ENCODE results near the gene RAB31. TPM values are rescaled to one million over a fixed set of nuclear protein-coding genes. Genes with fewer than 3 reads are reported as not detected.
"Not testable (repeated sequence)": the region's sequence is repeated elsewhere in the genome, so short reads cannot be mapped to it uniquely, and the experiment has no call there.

The RAB31 gene
- total RNA-seq, 1 experiment from 2014 or later = 72.2 TPM

DNA sequence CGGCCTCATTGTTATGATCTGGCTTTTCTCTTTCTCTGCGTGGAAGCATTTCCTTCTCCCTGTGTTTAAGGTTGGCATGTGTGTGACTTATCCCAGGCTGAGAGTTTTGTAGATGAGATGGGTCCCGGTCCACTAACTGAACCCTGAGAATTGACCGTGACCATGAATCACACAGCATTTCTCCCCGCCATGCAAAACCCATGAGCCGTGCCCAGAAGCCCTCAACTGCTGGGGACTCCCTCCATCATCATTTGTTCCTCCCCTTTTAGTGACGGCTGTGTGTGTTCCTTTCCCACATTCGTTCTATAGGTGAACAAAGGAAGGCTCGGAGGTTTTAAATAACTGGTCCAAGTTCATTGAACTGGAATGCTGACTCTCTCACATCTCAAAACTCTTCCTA, 147.6 kb downstream of the RAB31 start:
- Histone ChIP-seq H3K4me1 (replicated peaks) (peaks cover 6% of the 10 kb centered on the region), H3K27me3 (replicated peaks) (no peaks in the 10 kb centered on the region), H3K4me3 (no peak overlapping the region), H3K27ac (no peak overlapping the region), H3K36me3 (peaks cover 29% of the 10 kb centered on the region), H3K9me3 (replicated peaks) (no peaks in the 10 kb centered on the region)
- DNase-seq (ENCODE audit: low read depth in 1 of 2, low spot score in 2 of 2) = no peak

GRCh38 chr18:9856092-9856491, 148.0 kb downstream of the RAB31 start:
- H3K9me3 ChIP-seq (replicated peaks) = no peaks in the 10 kb centered on the region
- no peaks in the 10 kb centered on the region for H3K27me3 ChIP-seq (replicated peaks)
- peaks cover 31% of the 10 kb centered on the region for H3K36me3 ChIP-seq
- H3K27ac ChIP-seq = no peak overlapping the region
- H3K4me1 ChIP-seq (replicated peaks) = peaks cover 6% of the 10 kb centered on the region
- H3K4me3 ChIP-seq = no peak overlapping the region
- no peak for DNase-seq (ENCODE audit: low read depth in 1 of 2, low spot score in 2 of 2)

- H3K4me3 ChIP-seq; H3K9me3 ChIP-seq (replicated peaks); H3K27ac ChIP-seq; DNase-seq (ENCODE audit: low read depth in 1 of 2, low spot score in 2 of 2); H3K27me3 ChIP-seq (replicated peaks); H3K4me1 ChIP-seq (replicated peaks): not testable (repeated sequence)
- peaks cover 41% of the 10 kb centered on the region for H3K36me3 ChIP-seq
Measured at GRCh38 chr18:9857479-9857998, 149.4 kb downstream of the RAB31 start.

- DNase-seq (ENCODE audit: low read depth in 1 of 2, low spot score in 2 of 2) = no peak
- H3K4me3 ChIP-seq = no peak overlapping the region
- H3K9me3 ChIP-seq (replicated peaks) = no peaks in the 10 kb centered on the region
- peaks cover 6% of the 10 kb centered on the region for H3K4me1 ChIP-seq (replicated peaks)
- H3K27ac ChIP-seq = no peak overlapping the region
- no peaks in the 10 kb centered on the region for H3K27me3 ChIP-seq (replicated peaks)
- peaks cover 42% of the 10 kb centered on the region for H3K36me3 ChIP-seq
Measured at GRCh38 chr18:9858642-9859041, 150.5 kb downstream of the RAB31 start.

- no peak for DNase-seq (ENCODE audit: low read depth in 1 of 2, low spot score in 2 of 2)
- Histone ChIP-seq H3K4me3 (no peak overlapping the region), H3K27me3 (replicated peaks) (no peaks in the 10 kb centered on the region), H3K9me3 (replicated peaks) (no peaks in the 10 kb centered on the region), H3K4me1 (replicated peaks) (peaks cover 6% of the 10 kb centered on the region), H3K36me3 (peaks cover 42% of the 10 kb centered on the region), H3K27ac (no peak overlapping the region)
Measured at GRCh38 chr18:9859232-9859631, 151.1 kb downstream of the RAB31 start.

GRCh38 chr18:9860682-9861081, 152.6 kb downstream of the RAB31 start:
- Histone ChIP-seq H3K9me3 (replicated peaks) (peaks cover under 1% of the 10 kb centered on the region; the same call in 1 of the 2 replicates), H3K36me3 (peaks cover 42% of the 10 kb centered on the region), H3K27ac (no peak overlapping the region), H3K4me3 (no peak overlapping the region), H3K4me1 (replicated peaks) (no peaks in the 10 kb centered on the region), H3K27me3 (replicated peaks) (no peaks in the 10 kb centered on the region)
- DNase-seq (ENCODE audit: low read depth in 1 of 2, low spot score in 2 of 2) = no peak

- H3K27ac ChIP-seq = no peak overlapping the region
- DNase-seq (ENCODE audit: low read depth in 1 of 2, low spot score in 2 of 2) = no peak
- peaks cover 5% of the 10 kb centered on the region; the same call in 1 of the 2 replicates for H3K9me3 ChIP-seq (replicated peaks)
- H3K4me1 ChIP-seq (replicated peaks) = no peaks in the 10 kb centered on the region
- peaks cover 42% of the 10 kb centered on the region for H3K36me3 ChIP-seq
- no peak overlapping the region for H3K4me3 ChIP-seq
- no peaks in the 10 kb centered on the region for H3K27me3 ChIP-seq (replicated peaks)
Measured at GRCh38 chr18:9861157-9861556, 153.1 kb downstream of the RAB31 start.

- H3K9me3 ChIP-seq (replicated peaks) = peaks cover 5% of the 10 kb centered on the region; the same call in 1 of the 2 replicates
- DNase-seq (ENCODE audit: low read depth in 1 of 2, low spot score in 2 of 2) = no peak
- H3K27me3 ChIP-seq (replicated peaks) = no peaks in the 10 kb centered on the region
- peaks cover 42% of the 10 kb centered on the region for H3K36me3 ChIP-seq
- H3K4me1 ChIP-seq (replicated peaks) = no peaks in the 10 kb centered on the region
- H3K4me3 ChIP-seq = no peak overlapping the region
- no peak overlapping the region for H3K27ac ChIP-seq
Measured at GRCh38 chr18:9861933-9862332, 153.8 kb downstream of the RAB31 start.

GRCh38 chr18:9862686-9863085, 154.6 kb downstream of the RAB31 start:
- H3K4me1 ChIP-seq (replicated peaks) = no peaks in the 10 kb centered on the region
- no peak for DNase-seq (ENCODE audit: low read depth in 1 of 2, low spot score in 2 of 2)
- no peaks in the 10 kb centered on the region for H3K27me3 ChIP-seq (replicated peaks)
- peaks cover 42% of the 10 kb centered on the region for H3K36me3 ChIP-seq
- no peak overlapping the region for H3K27ac ChIP-seq
- no peak overlapping the region for H3K4me3 ChIP-seq
- peaks cover 5% of the 10 kb centered on the region; the same call in 1 of the 2 replicates for H3K9me3 ChIP-seq (replicated peaks)

DNA sequence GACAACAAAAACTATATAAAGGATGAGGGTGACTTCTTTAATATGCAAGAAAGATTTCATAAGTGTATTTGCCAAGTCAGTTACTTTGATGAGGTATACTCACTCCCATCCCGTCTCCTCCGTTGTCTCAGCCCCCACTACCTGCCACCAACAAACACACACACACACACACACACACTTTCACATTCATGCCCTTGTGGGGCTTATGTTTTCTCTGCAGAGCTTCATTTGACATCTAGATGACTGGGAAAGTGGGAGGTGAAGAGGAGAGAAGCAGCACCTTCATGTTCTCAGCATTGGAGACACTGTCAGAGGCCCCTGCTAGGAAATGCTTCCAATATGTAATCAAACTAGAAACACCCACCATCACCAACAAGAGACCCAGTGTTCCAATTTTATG, 155.2 kb downstream of the RAB31 start:
- DNase-seq (ENCODE audit: low read depth in 1 of 2, low spot score in 2 of 2) = no peak
- H3K36me3 ChIP-seq = peaks cover 37% of the 10 kb centered on the region
- H3K27ac ChIP-seq = no peak overlapping the region
- no peak overlapping the region for H3K4me3 ChIP-seq
- H3K4me1 ChIP-seq (replicated peaks) = peaks cover 4% of the 10 kb centered on the region; the same call in 1 of the 2 replicates
- H3K27me3 ChIP-seq (replicated peaks) = no peaks in the 10 kb centered on the region
- H3K9me3 ChIP-seq (replicated peaks) = peaks cover 5% of the 10 kb centered on the region; the same call in 1 of the 2 replicates

GRCh38 chr18:9865764-9866490, 157.8 kb downstream of the RAB31 start:
- no peak for DNase-seq (ENCODE audit: low read depth in 1 of 2, low spot score in 2 of 2)
- peaks cover 17% of the 10 kb centered on the region for H3K36me3 ChIP-seq
- H3K4me1 ChIP-seq (replicated peaks) = peaks cover 27% of the 10 kb centered on the region
- peaks cover 5% of the 10 kb centered on the region; the same call in 1 of the 2 replicates for H3K9me3 ChIP-seq (replicated peaks)
- H3K4me3 ChIP-seq = no peak overlapping the region
- H3K27ac ChIP-seq = no peak overlapping the region
- H3K27me3 ChIP-seq (replicated peaks) = no peaks in the 10 kb centered on the region

DNA sequence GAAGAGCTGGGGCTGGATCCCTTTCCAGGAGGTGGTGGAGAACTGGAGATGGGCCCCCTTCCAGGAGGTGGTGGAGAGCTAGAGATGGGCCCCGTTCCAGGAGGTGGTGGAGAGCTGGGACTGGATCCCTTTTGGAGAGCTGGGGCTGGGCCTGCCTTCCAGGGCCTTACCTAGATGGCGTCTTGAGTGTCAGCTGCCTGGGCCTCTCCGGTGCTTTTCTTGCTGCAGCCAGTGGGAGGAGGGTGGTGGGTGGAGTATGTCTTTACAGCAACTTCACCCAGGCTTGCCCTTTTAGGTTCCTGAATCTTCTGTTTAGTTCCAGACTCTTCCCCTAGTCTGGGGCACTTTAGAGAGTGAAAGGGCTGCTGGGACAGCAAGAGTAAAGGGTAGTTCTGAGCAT, 158.5 kb downstream of the RAB31 start:
- no peak for DNase-seq (ENCODE audit: low read depth in 1 of 2, low spot score in 2 of 2)
- Histone ChIP-seq H3K27ac (no peak overlapping the region), H3K9me3 (replicated peaks) (peaks cover 5% of the 10 kb centered on the region; the same call in 1 of the 2 replicates), H3K4me3 (no peak overlapping the region), H3K27me3 (replicated peaks) (no peaks in the 10 kb centered on the region), H3K4me1 (replicated peaks) (peaks cover 27% of the 10 kb centered on the region), H3K36me3 (peaks cover 10% of the 10 kb centered on the region)

- H3K4me1 ChIP-seq (replicated peaks) = peaks cover 27% of the 10 kb centered on the region
- no peaks in the 10 kb centered on the region for H3K27me3 ChIP-seq (replicated peaks)
- DNase-seq (ENCODE audit: low read depth in 1 of 2, low spot score in 2 of 2) = no peak
Measured at GRCh38 chr18:9867071-9867594, 159.0 kb downstream of the RAB31 start.

More at GRCh38 chr18:9867071-9867594, 159.0 kb downstream of the RAB31 start:
- H3K27ac ChIP-seq = no peak overlapping the region
- H3K36me3 ChIP-seq = peaks cover 5% of the 10 kb centered on the region
- no peak overlapping the region for H3K4me3 ChIP-seq
- peaks cover 5% of the 10 kb centered on the region; the same call in 1 of the 2 replicates for H3K9me3 ChIP-seq (replicated peaks)
